Mammary epithelial cell (primary cell): ENCODE results near the gene COMP.

ENCODE experiments used
- EZH2 ChIP-seq: IDR thresholded peaks from 2 replicates; pipeline ENCODE4 v1.6.1; 2012; ENCODE audit warnings: low read length, inconsistent platforms, borderline replicate concordance
- TF ChIP-seq, protein P1 (sequence below), 2 donors: IDR thresholded peaks in 1 of 2; conservative IDR thresholded peaks in 1 of 2; 2 replicates each; pipeline ENCODE4 v1.5.1; 2011 to 2012; ENCODE audit warnings: inconsistent platforms in 2 of 2, low read length in 2 of 2, mild to moderate bottlenecking in 2 of 2, control low read depth in 1 of 2, low read depth in 1 of 2; ENCODE audit not compliant: insufficient read depth in 1 of 2; ENCODE audit errors: extremely low read depth in 1 of 2

DNA sequence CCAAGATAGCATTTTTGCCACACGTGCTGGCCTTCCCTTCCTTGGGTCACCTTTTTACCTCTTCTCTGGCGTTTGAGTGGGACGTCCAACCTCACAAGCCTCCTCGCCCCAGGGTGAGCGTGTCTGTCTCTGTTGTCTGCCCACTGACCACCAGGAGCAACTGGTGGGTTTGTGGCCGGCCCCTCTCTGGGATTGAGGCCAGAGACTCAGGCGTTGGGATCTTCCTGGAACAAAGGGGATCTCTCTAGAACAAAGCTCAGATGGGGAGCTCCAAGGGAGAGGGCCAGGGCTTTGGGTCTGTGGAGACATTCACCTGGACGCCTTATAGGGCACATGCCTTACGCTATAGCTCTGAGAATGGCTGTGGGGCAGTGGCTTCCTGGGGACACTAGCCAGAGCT is 17.4 kb downstream of the COMP start:
- TF ChIP-seq, protein P1, sequence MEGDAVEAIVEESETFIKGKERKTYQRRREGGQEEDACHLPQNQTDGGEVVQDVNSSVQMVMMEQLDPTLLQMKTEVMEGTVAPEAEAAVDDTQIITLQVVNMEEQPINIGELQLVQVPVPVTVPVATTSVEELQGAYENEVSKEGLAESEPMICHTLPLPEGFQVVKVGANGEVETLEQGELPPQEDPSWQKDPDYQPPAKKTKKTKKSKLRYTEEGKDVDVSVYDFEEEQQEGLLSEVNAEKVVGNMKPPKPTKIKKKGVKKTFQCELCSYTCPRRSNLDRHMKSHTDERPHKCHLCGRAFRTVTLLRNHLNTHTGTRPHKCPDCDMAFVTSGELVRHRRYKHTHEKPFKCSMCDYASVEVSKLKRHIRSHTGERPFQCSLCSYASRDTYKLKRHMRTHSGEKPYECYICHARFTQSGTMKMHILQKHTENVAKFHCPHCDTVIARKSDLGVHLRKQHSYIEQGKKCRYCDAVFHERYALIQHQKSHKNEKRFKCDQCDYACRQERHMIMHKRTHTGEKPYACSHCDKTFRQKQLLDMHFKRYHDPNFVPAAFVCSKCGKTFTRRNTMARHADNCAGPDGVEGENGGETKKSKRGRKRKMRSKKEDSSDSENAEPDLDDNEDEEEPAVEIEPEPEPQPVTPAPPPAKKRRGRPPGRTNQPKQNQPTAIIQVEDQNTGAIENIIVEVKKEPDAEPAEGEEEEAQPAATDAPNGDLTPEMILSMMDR (conservative IDR thresholded peaks at IDR 0.05 in 1 of 2, IDR thresholded peaks at IDR 0.05 in 1 of 2; ENCODE audit: extremely low read depth in 1 of 2, insufficient read depth in 1 of 2, low read depth in 1 of 2, low read length in 2 of 2): no peak
- TF ChIP-seq EZH2: no peak
